ENCODE results near the gene URB2. TPM values are rescaled to one million over a fixed set of nuclear protein-coding genes. Genes with fewer than 3 reads are reported as not detected.

URB2 gene
- total RNA-seq, 1 experiment from 2014 or later, result 20.7 TPM

DNA sequence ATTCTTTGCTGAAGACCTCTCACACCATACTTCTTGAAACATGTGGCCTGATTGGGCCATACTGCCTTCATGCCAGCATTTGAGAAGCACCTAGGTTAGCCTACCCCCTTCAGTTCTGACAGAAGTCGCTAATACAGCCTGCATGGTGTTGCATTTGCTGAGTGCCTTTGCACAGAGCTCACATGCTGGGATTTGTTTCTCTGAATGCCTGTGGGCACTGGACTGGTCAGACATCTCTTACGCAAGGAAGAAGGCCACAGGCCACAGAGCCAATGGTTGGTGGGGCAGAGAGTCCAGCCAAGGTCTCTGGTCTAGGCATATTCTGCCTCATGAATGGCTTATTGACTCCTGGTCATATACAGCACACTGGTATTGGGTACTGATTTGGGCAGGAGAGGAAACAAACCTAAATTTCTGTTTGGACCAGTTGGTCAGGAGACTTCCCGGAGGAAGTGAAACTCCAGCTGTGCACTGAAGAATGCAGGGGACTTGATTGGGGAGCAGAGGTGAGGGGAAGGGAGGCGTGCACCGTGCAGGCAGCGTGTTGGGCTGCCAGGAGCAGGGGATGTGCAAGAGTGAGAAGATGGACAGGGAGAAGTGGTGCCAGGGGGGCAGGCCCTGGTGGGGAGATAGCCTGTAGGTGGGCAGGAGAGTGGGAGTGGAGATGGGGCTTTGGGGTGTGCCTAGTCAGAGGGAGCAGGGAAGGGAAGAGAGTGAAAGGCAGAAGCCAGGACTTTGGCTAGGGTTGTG, 18.1 kb downstream of the URB2 start:
- DNase-seq (ENCODE audit: low spot score), result no peak

GRCh38 chr1:229645324-229645993, 19.4 kb downstream of the URB2 start:
- no peak for DNase-seq (ENCODE audit: low spot score)

GRCh38 chr1:229648406-229648805, 22.4 kb downstream of the URB2 start:
- no peak for DNase-seq (ENCODE audit: low spot score)

DNA sequence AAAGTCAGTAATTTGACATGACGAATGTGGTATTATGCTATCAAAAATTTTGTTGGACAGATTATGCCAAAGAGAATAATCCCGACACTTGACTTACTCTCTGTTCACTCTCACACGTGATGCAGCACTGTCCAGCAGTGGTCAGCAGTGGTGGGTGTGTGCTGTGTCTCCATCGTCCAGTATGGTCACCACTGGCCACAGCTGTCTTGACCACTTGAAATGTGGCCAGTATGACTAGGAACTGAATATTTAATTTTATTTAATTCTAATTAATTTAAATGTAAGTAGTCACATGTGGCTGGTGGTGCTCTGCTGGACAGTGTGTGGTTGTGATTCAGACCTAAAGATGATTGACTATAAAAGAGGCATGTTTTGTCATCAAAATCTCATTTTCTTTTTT, 24.0 kb downstream of the URB2 start:
- DNase-seq (ENCODE audit: low spot score), result no peak

GRCh38 chr1:229651546-229651945, 25.5 kb downstream of the URB2 start:
- no peak for DNase-seq (ENCODE audit: low spot score)

DNA sequence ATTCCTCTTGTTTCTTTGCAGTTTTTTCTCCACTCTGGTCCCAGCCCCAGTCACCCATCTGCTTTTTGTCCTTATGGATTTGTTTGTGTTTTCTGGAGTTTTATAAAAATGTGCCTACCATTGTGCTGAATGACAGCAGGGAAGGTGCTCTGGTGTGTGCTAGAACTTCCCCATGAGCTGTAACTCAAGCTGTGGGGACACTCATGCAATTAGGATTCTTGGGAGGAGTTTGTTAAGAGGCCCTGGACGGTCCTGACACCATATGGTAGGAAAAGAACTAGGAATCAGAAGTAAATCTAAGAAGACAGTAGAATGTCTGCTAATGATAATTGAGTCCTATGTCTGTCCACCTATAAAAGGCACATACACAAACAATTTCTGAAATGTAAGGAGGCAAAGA, 27.4 kb downstream of the URB2 start:
- DNase-seq (ENCODE audit: low spot score), result no peak

DNA sequence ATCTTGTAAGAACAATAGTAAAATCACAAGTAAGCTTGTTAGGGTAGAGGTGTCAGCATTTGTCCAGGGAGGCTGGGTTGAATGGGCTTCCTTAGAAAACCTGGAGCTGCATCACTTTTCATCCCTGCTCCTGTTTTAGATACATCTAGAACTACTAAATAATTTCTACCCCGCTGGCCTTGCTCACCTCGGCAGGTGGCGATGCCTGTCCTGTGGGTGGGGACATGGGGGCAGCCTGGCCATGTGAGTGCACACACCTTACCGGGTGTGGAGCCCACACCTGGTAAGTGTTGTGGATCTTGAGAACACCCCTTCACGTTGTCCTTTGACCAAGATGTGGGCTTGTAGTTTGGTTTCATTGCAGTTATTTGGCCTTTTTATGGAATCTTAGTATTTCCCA, 29.7 kb downstream of the URB2 start:
- DNase-seq (ENCODE audit: low spot score), result no peak

DNA sequence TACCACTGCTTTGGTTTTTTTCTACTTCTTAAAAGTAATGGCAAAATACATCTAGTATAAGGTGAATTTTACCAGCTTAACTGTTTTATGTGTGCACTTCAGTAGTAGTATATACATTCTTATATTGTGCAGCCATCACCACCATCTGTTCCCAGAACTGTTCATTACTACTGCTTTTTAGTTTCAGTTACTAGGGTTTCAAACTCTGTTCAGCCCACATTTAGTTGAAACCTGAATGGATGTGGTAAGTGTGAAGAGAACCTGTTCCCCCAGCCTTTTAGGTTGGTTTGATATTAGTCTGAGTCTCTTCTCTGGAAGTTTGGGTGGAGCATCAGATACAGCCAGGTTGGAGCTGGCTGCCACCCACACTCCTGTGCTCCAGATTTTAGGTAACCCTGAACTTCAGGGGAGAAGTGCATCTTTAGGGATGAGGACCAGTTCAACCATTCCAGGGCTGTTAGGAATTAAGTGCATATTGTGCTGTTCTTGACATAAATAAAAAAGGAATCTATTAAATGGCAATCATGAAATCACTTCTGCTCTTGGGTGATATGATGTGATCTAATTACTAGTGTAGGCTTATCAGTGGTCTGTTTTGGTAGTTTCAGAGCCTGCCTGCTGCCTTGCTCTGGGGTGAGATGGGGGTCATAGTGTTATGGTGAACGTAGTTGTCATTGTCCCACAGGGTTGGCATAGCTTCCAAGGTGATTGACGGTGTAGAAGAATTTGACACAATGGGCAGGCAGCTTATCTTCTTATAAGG, 32.1 kb downstream of the URB2 start:
- no peak for DNase-seq (ENCODE audit: low spot score)

DNA sequence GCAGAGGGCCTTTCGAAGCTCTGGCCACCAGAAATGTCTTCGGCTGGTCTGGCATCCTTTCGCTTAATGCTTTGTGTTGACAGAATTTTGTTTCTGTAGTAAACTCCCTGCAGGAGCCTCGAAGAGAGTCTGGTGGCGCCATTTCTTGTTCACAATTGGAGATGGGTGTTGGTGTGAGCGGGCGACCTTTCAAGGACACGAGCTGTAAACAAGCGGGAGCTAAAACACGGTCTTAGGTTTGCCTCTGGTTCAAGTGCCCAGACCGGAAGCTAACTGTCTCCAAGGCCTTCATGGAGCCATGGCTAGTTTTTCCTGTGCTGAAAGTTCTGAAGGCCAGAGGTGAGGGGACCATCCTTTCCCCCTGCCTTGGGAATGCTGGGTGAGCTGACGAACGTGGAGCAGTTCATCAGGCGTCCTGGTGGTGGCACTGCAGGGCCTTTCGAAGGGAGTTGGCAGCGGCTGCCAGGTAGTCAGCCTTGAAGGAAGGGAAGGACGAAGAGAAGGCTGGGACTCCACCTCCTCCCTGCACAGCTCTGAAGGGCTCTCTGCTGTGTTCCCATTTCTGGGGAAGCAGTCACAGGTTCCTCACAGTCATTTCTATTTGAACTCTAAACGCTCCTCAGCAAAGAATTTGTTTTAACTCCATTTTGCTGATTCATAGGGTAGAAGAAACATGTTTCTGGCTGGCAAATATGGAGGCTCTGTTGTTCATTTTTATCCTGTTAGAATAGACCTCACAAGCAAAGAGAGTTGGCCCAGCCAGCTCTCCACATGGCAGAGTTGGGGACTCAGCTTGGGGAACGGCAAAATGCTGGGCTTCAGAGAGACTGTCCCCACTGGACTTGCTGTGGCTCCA, 35.2 kb downstream of the URB2 start:
- DNase-seq (ENCODE audit: low spot score), result peak; percentile 79

DNA sequence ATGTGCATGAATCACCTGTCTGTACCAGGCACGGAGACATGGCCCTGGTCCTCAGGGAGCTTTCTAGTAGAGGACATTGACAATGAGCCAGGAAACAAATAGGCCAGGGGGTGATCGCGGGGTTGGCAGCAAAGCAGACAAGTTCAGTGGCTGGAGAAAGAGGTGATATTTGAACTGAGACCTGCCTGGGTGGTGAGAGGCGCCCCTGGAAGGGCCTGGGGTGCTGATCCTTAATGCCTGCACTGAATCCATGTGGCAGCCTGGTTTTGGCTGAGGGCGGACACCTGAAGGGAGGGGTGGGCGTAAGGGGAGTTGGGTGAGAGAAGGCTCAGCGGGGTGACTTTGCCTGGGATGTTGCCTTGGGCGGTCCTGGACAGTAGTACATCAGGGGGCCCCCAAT, 35.9 kb downstream of the URB2 start:
- no peak for DNase-seq (ENCODE audit: low spot score)

GRCh38 chr1:229664133-229664689, 38.2 kb downstream of the URB2 start:
- no peak for DNase-seq (ENCODE audit: low spot score)

- DNase-seq (ENCODE audit: low spot score), result no peak
These were observed 40.0 kb downstream of the URB2 start for GRCh38 chr1:229665912-229666558.

DNA sequence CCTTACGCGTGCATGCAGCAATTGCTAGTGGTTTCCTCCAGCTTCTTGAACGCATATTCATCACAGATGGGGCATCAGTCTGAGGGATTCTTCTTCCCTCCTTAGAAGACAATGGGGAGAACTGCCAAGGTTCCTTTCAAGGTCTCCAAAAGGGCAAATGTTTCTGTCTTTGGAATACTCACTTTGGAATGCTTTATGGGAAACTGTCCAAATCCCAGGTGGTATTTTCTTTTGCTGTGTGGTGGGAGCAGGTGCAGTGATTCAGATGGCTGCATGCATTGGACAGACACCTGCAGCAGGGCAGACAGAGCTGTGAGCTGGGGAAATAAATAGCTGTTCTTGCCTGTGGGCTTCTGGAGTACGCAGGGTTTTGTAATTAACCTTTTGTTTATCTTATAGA, 40.5 kb downstream of the URB2 start:
- DNase-seq (ENCODE audit: low spot score), result no peak

- no peak for DNase-seq (ENCODE audit: low spot score)
These were observed 43.3 kb downstream of the URB2 start for GRCh38 chr1:229669333-229669732.

- DNase-seq (ENCODE audit: low spot score), result no peak
These were observed 45.3 kb downstream of the URB2 start for GRCh38 chr1:229671310-229671709.

GRCh38 chr1:229672246-229672645, 46.2 kb downstream of the URB2 start:
- DNase-seq (ENCODE audit: low spot score), result no peak

DNA sequence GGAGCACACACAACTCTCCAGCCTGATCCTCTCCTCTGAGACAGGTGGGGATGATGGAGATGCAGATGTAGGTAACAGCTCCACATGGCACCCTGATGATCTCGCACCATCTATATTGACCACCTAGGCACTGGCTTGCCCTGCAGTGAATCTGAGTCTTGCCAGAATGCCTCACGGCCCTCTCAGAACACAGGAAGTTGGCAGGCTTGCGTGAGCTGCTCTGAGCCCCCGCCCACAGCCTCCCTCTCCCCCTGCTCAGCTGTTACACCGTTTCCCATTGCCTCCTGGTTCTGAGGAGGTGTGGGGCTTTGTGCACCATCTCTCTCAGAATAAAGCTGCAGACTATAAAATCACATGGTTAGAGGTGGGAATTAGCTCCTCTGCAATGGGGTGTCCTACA, 48.0 kb downstream of the URB2 start:
- DNase-seq (ENCODE audit: low spot score), result no peak

DNA sequence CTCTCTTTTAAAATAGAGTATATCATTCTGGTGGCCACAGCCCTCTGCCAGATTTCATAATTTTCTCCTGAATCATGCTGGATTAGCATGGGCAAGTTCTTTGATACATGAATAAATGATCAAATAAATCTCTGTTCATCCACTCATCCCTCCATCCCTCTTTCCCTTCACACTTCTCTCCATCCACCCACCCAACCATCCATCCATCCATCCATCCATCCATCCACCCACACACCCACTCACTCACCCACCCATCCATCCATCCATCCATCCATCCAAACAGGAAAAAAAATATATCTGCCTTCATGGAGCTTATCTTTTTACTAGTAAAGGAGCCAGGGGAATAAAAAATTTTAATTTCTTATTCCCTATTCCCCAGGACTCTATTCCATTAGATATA, 49.3 kb downstream of the URB2 start:
- no peak for DNase-seq (ENCODE audit: low spot score)

DNA sequence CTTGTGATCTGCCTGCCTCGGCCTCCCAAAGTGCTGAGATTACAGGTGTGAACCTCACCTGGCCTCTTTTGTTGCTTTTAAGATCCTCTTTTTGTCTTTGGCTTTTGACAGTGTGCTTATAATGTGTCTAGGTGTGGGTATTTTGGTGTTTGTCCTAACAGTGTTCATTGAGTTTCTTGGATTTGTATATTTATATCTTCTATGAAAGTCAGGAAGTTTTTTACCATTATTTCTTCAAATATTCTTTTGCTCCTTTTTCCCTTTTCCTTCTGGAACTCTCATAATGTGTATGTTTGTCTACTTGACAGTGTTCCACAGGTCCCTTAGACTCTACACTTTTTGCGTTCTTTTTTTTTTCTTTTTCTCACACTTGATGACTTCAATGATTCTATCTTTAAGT, 59.1 kb downstream of the URB2 start:
- no peak for DNase-seq (ENCODE audit: low spot score)

- DNase-seq (ENCODE audit: low spot score), result no peak
These were observed 63.2 kb downstream of the URB2 start for GRCh38 chr1:229689273-229689672.

GRCh38 chr1:229689904-229690303, 63.9 kb downstream of the URB2 start:
- no peak for DNase-seq (ENCODE audit: low spot score)
